IPS DF 19.7 (cell line): ENCODE data around the gene GSN.
A peak's percentile ranks its signal among the peaks of the same experiment; 100 is the strongest.
"Not testable (repeated sequence)": the region's sequence is repeated elsewhere in the genome, so short reads cannot be mapped to it uniquely, and the experiment has no call there.

Experiments used
- DNase-seq: peaks from one replicate; pipeline ENCODE4 v3.0.0-alpha.2; 2013; ENCODE audit warnings: low read depth, low spot score

The GSN gene

GRCh38 chr9:121288673-121289025 lies 20.7 kb downstream of the GSN start:
- DNase-seq, result no peak

- no peak for DNase-seq
Observed at GRCh38 chr9:121289026-121289771, 21.2 kb downstream of the GSN start.

- no peak for DNase-seq
Observed at GRCh38 chr9:121289772-121290370, 21.9 kb downstream of the GSN start.

GRCh38 chr9:121291536-121291935 lies 23.6 kb downstream of the GSN start:
- DNase-seq, result not testable (repeated sequence)

- no peak for DNase-seq
Observed at GRCh38 chr9:121292051-121292450, 24.1 kb downstream of the GSN start.

- DNase-seq, result no peak
Observed at GRCh38 chr9:121292801-121293241, 24.9 kb downstream of the GSN start.

- DNase-seq, result no peak
Observed at GRCh38 chr9:121294151-121294743, 26.3 kb downstream of the GSN start.

- DNase-seq, result no peak
Observed at GRCh38 chr9:121294866-121295661, 27.1 kb downstream of the GSN start.

- DNase-seq, result no peak
Observed at GRCh38 chr9:121295662-121296191, 27.8 kb downstream of the GSN start.

- no peak for DNase-seq
Observed at GRCh38 chr9:121296213-121297127, 28.5 kb downstream of the GSN start.

- no peak for DNase-seq
Observed at GRCh38 chr9:121297389-121297788, 29.4 kb downstream of the GSN start.

GRCh38 chr9:121298016-121298538 lies 30.1 kb downstream of the GSN start:
- DNase-seq, result no peak

GRCh38 chr9:121298689-121299466 lies 30.9 kb downstream of the GSN start:
- peak; percentile 5 for DNase-seq

GRCh38 chr9:121299467-121300282 lies 31.7 kb downstream of the GSN start:
- DNase-seq, result no peak

- no peak for DNase-seq
Observed at GRCh38 chr9:121300283-121301119, 32.5 kb downstream of the GSN start.

GRCh38 chr9:121301881-121302286 lies 33.9 kb downstream of the GSN start:
- DNase-seq, result no peak

GRCh38 chr9:121302341-121302740 lies 34.4 kb downstream of the GSN start:
- no peak for DNase-seq

GRCh38 chr9:121302786-121303185 lies 34.8 kb downstream of the GSN start:
- no peak for DNase-seq
